ENCODE data around the gene CLPTM1L.
"Not testable (repeated sequence)": the region's sequence is repeated elsewhere in the genome, so short reads cannot be mapped to it uniquely, and the experiment has no call there.

CLPTM1L gene

DNA sequence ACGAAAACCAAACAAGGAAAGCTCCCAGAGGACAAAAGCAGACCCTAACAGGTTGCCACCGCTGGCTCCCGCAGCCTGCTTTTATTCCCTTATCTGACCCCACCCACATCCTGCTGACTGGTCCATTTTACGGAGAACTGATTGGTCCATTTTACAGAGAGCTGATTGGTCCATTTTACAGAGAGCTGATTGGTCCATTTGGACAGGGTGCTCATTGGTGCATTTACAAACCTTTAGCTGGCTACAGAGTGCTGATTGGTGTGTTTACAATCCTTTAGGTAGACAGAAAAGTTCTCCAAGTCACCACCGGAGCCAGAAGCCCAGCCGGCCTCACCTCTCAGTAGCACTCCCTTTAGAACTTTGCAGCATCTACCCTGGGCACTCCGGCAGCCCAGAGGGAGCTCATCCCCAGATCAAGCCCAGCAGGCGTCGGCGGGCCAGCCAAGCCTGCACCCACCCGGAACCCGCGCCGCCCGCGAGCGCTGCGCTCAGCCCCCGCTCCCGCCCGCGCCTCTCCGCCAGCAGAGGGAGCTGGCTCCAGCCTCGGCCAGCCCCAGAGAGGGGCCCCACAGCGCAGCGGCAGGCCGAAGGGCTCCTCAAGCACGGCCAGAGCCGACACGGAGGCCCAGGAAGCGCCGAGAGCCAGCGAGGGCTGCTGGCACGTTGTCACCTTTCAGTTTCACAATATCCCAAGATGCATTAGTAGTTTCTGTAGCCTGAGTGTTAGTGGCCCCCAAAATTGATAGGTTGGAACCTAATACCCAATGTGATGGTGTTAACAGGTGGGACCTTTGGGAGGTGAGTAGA, 35.3 kb upstream of the CLPTM1L start:
- peak in 1 of 2 experiments; percentile 75 for DNase-seq

DNA sequence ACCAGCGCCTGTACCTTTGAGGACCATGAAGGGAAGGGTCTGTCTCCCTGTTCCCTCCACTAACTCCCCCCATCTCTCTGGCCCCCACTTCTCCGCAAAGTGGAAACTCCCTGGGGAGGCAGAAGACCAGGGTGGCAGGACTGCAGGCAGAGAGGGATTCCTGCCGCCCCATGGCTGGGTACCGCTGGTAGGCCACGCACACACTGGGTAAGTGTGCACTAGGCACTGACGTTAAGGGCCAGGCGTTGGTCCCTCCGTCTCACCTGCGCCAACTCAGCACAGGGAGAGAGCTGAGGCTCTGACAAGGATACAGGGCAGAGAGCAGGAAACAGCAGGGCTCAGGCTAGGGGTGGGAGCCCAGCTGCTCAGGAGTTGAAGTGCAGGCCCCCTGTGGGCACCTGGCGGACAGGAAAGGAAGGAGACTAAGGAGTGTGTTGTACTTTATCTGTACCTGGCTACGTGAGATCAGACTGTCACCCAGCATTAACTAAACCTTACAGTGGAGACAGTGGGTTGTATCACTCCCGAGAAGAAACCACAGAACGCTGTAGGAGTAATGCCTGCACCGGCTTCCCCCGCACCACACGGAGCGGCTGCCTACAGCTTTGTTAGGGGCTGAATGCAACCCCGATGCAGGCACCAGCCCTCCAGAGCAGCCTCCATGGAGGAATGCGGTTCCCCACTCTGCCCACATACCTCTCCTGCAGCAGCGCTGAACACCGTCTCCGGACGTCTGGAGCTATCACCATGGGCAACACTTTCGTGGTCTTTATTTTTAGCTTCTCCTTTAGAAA, 34.2 kb upstream of the CLPTM1L start:
- DNase-seq = no peak

DNA sequence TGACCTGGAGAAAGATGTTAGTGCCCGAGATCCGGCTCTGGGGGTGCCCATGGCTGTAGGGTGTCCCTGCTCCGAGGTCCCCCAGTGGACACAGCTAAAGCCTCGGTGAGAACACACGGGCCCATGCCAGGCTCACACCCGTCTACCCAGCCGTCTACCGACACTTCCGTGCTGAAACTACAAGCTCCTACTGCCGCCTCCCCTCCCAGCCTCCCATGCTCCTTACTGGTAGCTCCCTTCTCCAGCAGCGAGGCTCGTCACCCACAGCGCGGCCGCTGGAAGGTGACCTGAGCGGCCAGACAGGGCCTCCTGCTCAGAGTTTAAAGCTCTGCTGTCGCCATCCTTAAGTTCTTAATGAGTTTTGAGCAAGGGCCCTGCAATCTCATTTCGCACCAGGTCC, 33.2 kb upstream of the CLPTM1L start:
- no peak for DNase-seq

DNA sequence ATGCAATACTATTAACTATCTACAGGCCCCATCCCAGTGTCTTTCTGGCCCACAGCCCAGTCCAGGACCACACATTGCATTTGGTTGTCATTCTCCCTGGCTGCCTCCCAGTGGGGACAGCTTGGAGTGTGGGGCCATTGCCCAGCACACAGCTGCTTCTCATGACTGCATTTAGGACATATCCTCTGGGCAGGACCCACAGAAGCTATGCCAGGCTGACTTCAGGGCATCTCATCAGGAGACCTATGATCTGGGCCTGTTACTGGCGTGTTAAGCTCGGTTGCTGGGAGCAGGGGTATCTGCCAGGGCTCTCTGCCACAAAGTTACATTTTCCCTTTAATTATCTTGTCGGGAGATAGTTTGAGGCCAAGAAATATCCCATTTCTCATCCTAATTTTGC, 32.1 kb upstream of the CLPTM1L start:
- no peak for DNase-seq

DNA sequence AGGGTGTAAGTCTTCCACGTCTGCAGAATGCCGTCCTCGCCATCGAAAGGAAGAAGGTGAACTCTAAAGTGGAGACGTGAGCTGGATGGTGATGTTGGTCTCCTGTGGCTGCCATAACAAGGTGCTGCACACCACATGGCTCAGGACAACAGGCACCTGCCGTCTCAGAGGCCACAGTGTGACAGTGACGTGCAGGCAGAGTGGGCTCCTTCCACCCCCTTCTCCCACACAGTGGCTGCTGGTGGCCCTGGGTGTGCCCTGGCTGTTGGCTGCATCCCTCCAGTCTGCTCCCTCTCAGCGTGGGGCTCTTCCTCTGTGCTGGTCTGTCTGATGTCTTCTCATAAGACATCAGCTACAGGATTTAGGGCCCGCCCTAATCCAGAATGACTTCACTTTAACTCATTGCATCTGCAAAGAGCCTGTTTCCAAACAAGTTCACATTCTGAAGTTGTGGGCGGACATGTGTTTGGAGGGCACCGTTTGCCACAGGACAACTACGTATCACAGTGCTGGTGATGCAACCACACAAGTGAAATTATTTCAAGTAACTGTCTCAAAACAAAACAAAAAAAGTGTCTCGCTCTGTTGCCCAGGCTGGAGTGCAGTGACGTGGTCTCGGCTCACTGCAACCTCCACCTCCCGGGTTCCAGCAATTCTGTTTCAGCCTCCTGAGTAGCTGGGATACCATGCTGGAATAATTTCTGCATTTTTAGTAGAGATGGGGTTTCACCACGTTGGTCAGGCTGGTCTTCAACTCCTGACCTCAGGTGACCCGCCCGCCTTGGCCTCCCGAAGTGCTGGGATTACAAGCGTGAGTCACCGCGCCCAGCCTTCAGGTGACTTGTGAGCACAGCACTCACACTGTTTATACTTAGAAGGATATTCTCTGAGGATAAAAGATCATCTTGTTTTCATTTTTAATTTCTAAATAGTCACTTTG, 31.2 kb upstream of the CLPTM1L start:
- DNase-seq = no peak

DNA sequence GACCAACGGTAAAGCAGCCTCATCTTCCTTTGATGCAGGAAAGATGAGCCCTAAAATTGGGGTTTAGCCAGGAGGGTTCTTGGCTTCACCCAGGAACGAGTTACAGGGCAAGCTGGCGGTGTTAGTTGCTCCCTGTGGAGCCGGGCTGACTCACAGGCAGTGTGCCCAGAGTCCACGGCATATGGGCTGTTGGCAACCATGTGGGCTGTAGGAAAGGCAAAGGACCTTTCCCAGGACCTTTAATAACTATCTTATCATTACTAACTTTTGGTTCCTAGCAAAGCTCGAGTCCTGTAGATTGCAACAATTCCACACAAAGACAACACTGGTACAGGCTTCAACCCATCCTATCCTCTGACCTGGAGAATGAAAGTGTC, 29.8 kb upstream of the CLPTM1L start:
- DNase-seq = no peak

DNA sequence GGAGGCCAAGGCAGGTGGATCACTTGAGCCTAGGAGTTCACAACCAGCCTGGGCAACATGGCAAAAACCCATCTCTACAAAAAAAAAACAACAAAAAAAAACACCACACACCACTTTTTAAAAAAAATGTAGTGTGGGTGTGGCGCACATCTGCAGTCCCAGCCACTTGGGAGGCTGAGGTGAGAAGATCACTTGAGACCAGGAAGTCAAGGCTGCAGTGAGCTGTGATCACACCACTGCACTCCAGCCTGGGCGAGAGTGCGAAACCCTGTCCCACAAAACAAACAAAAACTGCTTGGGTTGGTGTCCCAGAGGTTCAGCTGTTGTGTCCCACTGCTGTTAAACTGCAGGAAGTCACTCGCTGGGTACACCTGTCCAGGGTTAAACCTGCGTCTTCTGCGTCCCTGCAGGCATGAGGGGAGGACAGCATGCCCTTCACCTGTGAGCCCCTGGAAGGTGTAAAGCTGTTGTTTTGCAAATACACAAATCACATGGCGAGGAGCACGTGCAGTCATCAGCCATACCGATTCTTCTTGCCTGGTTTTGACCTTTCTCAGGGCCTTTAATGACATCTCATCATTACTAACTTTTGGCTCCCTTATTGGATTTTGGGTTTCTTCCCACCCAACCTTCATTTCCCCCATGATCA, 29.3 kb upstream of the CLPTM1L start:
- no peak for DNase-seq

DNA sequence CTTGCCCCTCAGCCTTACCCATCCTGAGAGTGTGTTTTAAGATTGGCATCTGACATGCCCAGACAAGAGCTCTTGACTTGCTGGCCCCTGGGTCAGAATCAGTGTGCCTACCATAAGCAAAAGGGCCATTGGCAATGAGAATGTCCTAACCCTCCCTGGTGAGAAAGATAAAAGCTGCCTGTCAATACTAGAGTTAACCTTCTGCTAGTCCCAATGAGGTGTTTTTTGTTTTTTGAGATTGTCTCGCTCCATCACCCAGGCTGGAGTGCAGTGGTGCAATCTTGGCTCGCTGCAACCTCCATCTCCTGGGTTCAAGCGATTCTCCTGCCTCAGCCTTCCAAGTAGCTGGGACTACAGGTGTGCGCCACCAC, 27.1 kb upstream of the CLPTM1L start:
- not testable (repeated sequence) for DNase-seq

DNA sequence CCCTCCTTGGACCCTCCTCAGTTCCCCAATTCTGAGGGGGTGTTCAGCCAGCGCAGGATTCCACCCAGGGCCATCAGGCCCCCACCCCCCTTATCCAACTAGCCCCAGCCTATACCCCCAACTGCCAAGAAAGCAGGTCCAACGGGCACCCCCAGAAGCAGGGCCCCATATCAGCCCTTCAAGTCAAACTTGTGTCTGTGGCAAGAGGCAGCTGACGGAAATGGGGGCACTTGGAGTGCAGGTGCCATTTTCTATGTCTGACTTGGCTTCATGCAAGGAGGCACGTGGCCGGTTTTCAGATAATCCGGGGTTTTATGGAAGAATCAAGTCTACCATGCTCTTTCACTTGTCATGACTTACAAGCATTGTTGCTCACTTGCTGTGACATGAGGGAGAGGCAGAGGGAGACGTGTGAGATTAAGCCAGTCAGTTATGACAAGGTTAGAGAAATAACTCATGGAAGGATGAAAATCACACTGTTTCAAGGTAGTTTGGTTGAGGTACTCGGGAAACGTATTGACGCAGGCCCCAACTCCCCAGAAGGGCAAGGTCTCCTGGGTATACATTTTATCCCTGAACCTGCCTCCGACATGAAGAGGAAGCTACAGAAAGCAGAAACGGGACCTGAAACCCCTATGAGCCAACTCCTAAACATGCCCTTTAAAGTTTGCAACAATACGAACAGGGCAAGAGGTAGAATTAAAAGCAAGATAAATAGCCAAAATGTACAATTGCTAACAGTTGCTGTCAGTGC, 26.5 kb upstream of the CLPTM1L start:
- no peak for DNase-seq

DNA sequence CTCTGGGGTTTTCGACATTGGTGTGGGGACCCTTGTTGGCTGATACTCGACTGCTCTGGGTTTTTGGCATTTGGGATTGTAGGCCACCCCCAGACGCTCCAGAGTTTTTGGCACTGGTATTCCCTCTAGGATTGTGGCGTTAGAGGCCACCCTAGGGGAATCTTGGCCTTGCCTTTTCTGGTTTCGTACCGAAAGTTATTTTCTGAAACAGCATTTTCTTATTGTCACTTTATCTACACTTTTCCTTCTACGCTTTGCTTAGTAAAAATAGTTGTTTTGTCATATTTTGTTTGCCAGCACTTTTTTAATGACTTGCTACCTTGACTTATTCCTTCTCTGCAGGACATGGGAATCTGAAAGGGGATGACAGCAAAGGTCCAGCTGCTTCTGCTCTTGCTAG, 25.1 kb upstream of the CLPTM1L start:
- DNase-seq = no peak

DNA sequence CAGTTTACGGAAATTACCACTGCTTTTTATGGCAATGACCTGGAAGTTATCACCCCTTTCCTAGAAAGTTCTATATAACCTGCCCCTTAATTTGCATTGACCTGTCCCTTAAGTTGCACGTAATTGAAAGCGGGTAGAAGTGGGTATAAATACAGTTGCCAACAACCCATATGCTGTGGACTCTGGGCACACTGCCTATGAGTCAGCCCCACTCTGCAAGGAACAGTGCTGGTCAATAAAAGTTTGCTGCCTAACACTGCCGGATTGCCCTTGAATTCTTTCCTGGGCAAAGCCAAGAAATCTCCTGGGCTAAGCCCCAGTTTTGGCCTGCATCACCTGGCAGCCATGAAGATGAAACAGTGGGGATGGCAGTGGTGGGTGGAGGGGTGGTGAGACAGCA, 23.9 kb upstream of the CLPTM1L start:
- no peak for DNase-seq

DNA sequence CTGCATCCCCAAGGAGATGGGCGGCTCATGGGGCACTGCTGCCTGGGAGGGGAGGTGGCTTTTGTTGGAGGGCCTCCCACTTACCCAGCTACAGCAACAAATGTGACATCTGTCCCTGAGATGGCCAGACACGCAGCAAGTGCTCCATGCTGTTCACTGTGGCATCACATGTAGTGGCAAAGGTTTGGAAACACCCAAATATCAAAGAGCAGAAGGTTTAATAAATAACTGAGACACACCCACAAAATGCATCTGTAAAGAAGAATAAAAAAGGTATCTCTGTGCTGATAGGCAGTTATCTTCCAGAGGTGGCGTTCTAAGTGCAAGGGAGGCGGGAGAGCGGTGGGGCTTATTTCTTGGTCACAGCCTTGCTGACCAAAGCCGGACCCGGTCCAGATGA, 23.3 kb upstream of the CLPTM1L start:
- no peak for DNase-seq

DNA sequence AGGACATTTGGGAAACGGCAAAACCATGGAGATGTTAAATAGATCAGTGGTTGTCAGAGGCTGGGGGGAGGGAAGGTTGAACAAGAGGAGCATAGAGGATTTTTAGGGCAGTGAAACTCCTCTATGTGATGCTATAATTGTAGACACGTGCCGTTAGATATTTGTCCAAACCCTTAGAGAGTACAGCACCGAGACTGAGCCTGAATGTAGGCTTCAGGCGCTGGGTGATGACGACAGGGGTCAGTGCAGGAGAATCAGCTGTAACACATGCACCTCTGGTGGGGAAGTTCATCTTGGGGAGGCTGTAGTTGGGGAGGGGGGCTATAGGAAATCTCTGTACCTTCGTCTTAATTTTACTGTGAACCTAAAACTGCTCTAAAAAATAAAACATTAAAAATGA, 22.2 kb upstream of the CLPTM1L start:
- no peak for DNase-seq

DNA sequence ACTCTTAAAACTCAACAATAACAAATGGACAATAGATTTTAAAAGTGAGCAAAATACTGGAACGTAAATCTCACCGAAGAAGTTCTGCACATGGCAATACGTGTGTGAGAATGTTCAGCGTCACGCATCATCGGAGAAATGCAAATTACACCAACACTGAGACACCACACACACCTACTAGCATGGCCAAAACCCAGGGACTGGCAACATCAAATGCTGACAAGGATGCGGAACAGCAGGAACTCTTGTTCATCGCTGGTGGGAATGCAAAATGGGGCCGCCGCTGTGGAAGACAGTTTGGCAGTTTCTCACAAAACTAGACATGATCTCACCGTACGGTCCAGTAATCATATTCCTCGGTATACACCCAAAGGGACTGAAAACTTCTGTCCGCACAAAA, 21.6 kb upstream of the CLPTM1L start:
- peak; percentile 74 to 87 for DNase-seq

DNA sequence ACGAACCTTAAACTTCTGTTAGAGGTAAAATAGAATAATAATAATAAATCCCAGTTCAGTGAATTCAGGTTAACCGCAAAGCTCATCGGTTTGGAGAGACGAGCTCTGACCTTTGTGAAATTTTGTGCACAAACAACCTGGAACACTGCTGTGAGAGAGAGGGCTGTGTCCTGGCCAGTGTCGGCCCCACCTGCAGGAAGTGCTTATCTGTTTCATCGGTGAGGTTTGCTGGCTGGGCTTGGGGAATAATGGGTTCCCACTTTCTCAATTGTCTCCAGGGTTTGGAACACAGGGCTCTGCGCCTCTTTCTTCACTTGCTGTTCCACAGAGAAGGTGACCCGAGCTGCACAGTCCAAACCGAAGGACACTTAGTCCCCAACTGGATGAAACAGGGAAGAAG, 19.3 kb upstream of the CLPTM1L start:
- DNase-seq = no peak

DNA sequence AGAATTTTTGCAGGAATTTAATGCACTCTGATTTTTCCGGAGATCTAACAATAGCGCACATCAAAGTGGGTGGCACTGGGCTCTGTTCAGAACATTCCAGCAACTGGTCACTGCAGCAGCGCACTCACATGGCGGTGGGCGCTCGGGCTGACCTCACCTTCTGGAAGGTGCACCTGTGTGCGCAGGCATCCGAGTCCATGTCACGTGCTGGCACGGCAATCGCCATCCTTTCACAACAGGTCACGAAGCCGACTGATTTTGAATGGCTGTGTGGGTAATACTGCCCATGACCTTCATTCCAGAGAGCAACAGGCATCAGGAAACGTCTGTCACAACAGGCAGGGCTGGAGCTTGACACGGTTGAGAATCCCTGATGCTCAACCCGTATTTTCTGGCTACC, 18.7 kb upstream of the CLPTM1L start:
- no peak for DNase-seq

DNA sequence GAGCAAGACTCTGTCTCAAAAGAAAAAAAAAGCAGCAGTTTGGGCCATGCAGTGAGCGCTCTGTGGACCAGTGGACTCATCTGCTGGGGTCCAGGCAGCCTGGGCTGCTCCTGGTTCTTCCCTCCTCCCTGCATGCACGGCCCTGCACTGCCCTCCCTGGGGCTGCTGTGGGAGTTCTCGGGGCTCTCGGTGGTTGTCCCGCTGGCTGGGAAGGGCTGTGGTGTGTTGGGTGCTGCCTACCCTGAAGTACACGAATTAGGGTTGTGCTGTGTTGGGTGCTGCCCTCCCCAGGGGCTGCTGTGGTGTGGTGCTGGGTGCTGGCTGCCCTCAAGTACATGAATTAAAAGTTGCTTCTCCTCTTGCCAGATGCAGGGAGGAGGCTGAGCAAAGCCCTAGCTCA, 18.3 kb upstream of the CLPTM1L start:
- DNase-seq = no peak

DNA sequence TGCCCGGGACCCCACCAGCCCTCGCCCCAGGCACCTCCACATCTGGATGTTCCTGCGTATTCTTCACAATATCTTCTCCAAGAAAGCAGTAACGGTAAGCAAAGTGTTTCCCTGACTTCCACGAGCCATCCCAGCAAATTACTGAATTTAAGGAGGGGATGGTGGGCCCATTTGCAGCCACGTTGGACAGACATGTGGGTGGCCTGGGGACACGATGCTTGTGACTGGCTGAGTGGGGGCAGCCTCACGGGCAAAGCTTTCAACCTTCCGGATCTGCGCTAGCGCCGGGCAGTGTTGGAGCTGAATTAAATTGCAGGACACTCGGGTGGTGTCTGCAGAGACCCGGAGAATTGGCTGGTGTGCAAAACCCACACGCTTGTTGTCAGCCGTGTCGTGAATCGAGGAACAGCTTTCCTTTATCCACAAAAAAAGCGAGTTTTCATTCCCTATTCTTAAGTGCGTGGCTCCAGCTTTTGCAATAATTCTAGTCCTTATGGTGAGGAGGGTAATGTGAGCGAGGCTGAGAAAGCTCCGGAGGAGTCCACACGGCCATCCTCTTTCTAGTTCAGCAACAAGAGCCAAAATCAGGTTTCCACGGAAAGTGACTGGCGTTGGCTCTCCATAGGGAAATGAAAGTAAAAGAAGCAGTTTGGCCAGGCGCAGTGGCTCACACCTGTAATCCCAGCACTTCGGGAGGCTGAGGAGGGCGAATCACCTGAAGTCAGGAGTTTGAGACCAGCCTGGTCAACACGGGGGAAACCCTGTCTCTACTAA, 17.5 kb upstream of the CLPTM1L start:
- DNase-seq = no peak

DNA sequence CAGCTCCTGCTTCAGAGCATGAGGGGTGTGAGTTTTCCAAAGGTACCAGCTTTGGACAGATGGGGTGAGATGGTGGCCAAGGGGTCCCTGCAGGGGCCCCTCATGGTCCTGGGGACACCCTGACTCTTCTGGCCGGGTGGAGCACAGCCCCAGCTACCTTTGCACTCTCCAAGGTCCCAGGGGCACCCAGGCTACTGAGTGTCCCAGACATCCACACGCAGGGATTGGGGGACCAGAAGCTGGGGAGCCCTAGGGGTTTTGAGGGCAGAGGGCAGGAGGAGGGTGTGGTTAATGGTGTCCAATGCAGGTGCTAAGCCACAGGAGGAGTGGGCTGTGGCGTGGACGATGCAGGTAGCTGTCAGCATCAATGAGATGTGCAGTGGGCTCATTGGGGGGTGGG, 16.0 kb upstream of the CLPTM1L start:
- no peak for DNase-seq

DNA sequence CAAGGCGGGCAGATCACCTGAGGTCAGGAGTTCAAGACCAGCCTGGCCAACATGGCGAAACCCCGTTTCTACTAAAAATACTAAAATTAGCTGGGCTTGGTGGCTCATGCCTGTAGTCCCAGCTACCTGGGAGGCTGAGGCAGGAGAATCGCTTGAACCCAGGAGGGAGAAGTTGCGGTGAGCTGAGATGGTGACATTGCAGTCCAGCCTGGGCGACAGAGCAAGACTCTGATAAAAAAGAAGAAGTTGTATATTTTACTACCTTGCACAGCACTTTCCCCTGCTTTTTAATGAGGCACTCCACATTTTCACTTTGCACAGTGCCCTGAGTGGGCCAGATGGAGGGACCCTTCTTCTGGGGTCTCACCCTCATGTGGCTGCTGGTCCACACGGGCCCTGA, 15.5 kb upstream of the CLPTM1L start:
- DNase-seq = not testable (repeated sequence)

DNA sequence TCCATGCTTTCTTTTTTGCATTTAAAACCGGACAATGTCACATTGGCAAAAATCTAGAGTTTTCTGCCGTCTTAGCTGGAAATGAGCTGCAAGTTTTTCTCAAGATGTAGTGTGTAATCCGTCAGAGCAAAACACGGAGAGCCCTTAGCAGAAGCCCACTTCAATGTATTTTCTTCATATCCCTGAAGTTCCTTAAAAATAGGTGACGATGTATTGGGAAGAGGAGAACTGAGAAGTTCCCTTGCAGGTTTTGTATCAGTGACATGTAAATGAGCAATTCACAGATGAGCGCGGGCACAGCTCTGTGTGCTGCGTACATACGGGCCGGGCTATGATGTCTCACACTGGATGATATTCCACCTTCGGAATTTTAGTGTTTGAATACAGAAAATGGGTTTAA, 14.8 kb upstream of the CLPTM1L start:
- DNase-seq = peak in 1 of 2 experiments; percentile 36

Data from NCI-H526 (cell line).